CD4-positive, alpha-beta T cell treated with Interleukin-10 for 1 hour (primary cell): ENCODE measurements around the gene EIF2B5.
"Not testable (repeated sequence)": the region's sequence is repeated elsewhere in the genome, so short reads cannot be mapped to it uniquely, and the experiment has no call there.

Experiments
- DNase-seq: peaks from one replicate; pipeline ENCODE4 v3.0.0-alpha.2; 2020

Gene EIF2B5

DNA sequence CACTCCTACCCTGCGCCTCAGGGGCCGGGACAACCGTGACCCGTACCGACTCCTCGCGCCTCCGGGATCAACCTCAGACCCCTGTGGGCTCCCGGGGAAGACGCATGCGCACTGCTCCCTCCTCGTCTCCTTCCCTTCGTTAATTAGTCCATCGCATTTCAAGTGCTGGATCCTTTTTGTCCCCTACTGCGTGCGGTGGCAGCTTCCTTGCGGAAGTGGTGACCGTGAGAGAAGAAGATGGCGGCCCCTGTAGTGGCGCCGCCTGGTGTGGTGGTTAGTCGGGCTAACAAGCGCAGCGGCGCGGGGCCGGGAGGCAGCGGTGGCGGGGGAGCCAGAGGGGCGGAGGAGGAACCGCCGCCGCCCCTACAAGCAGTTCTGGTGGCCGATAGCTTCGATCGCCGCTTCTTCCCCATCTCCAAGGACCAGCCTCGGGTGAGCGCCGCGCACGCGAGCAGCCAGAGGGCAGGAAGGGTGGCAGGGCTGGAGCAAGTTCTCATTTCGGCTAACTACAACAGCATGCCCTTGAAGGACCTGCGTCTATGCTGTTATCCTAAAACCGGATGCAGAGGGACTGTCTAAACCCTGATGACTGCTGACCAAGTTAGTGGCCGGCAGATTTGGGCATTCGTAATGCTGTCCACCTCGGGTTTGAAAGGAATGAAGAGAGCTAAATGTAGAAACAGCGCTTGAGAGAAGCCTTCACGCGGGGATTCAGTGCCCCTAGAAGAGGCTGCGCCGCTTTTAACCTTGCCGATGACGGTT lies at the start of gene EIF2B5:
Gene EIF2B5 (plus strand): TSS at position 210 of the 762 bp plus-strand sequence. CDS start 28 bp downstream, at position 238.
- DNase-seq, result peak; percentile 90

DNA sequence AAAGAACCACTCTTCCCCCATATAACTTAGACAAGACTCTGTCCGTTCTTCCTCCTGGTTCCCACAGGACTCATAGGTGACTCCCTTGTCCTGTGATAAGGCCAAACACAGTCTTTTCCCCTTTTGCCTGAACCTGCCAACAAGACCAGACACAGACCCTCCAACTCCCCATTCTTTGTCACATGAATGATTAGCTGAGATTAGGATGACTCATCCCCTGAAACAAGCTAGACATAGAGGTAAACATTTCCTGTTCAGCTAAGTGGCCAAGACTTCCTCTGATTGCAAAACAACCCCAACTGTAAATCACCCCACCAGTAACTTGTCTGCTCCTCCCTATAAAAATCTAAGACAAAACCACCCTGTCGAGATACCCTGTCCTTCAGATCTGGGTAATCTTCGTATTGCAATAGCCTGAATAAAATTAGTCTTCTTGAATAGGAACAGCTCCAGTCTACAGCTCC lies 49.7 kb upstream of the EIF2B5 start:
- no peak for DNase-seq

DNA sequence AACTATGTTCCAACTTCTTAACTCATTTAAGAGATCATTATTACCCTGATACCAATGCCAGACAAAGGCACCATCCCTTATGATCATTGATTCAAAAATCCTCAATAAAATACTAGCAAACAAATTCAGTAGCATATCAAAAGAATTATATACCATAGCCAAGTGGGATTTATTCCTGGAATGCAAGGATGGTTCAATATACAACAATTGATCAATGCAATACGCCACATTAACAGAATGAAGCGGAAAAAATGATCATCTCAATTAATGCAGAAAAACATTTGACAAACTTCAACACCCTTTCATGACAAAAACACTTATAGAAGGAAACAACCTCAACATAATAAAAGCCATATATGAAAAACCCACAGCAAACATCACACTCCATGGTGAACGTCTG lies 43.0 kb upstream of the EIF2B5 start:
- DNase-seq, result no peak

DNA sequence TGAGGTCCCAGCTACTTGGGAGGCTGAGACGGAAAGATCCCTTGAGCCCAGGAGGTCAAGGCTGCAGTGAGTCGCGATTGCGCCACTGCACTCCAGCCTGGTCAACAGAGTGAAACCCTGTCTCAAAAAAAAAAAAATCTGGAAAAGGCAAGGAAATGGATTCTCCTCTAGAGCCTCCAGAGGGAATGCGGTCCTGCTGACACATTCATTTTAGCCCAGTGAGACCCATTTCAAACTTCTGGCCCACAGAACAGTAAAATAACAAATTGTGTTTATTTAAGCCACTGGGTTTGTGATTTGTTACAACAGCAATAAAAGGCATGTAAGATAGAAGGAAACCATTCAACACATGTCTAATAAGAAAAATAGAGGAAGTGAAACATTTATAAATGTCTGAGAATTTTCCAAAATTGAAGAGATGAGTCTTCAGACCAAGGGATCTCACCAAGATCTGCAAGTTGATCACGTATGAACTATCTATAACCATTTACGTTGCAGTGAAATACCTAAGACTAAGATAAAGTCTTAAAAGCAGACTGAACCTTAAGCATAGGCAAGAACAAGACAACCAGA lies 38.3 kb upstream of the EIF2B5 start, which contains the start of gene HTR3E:
Gene HTR3E (plus strand): TSS at position 254 of the 573 bp plus-strand sequence. CDS start 466 bp downstream, outside the sequence.
- no peak for DNase-seq

DNA sequence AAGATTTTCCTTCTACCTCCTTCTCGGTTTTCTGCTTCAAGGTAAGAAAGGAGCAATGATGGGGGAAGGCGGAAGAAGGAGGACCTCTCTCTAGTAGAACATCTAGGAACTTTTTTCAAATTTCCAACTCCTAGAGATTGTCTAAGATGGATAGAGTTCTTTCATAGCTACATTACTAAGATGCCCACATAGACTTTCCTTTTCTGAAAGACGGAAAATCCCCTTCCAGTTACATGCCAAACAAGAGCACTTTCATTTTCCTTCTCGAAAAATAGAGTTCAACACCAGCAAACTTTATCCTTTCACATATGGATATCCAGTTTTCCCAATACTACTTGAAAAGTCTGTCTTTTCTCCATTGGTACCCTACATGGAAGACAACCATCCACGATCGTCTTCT lies 37.6 kb upstream of the EIF2B5 start:
- no peak for DNase-seq

DNA sequence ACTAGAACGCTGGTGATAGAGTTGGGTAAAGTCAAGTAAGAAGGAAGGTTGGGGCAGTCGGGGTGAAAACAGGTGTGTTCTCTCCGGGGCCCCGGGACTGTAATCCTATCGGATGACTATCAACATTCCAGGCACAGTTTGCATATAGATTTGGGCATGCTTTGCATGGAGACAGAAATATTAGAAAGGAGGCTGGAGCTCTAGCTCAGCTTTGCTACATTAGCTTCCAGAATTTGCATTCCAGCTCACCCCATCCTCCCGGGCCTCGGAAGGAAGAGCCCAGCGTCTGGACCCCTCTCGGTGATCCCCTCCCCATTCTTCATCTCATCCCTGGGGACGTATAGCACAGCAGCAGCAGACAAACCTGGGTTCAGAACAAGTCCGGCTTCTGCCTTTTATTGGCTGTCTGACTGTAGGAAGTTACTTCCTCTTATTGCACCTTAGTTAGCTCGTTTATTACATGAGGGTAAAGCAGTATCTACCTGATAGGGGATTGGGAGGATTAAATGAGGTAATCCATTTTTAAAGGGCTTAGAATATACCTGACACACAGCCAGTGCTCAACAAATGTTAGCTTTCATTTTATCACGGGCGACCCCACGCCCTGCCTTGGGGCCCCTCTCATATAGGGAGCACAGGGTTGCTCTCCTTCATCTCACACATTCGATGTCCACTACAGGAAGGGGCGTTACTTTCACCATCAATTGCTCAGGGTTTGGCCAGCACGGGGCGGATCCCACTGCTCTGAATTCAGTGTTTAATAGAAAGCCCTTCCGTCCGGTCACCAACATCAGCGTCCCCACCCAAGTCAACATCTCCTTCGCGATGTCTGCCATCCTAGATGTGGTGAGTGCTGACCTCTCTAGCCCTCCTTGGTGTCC lies 35.1 kb upstream of the EIF2B5 start:
- DNase-seq, result no peak

DNA sequence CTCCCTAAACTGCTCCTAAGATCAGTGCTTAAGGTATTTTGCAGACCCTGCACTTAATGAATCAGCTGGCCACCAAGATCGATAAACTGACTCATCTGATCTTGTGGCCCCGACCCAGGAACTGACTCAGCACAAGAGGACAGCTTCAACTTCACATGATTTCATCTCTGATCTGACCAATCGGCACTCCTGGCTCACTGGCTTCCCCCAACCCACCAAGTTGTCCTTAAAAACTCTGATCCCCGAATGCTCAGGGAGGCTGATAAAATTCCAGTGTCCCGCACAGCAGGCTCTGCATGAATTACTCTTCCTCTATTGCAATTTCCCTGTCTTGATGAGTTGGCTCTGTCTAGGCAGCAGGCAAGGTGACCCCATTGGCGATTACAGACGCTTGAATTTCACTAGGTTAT lies 24.8 kb upstream of the EIF2B5 start:
- no peak for DNase-seq

DNA sequence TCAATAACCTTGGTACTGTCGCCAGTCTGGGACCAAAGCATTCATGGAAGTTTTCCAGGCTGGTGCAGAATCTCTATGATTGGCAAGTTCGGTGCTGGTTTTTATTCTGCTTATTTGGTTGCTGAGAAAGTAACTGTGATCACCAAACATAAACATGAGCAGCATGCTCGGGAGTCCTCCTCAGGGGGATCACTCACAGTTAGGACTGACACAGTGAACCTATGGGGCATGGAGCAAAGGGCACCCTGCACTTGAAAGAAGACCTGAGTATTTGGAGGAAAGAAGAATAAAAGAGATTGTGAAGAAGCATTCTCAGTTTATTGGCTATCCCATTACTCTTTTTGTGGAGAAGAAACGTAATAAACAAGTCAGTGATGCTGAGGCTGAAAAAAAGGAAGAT lies 19.1 kb upstream of the EIF2B5 start:
- DNase-seq, result no peak

DNA sequence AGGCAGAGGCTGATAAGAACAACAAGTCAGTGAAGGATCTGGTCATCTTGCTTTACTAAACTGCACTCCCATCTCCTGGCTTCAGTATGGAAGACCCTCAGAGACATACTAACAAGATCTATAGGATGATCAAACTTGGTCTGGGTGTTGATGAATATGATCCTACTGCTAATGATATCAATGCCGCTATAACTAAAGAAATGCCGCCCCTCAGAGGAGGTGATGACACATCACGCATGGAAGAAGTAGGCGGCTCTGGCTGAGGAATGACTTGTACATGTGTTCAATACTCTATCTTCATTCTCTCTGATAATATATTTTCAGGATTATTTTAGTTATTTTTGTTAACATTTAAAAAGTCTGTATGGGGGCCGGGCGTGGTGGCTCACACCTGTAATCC lies 17.5 kb upstream of the EIF2B5 start:
- no peak for DNase-seq

DNA sequence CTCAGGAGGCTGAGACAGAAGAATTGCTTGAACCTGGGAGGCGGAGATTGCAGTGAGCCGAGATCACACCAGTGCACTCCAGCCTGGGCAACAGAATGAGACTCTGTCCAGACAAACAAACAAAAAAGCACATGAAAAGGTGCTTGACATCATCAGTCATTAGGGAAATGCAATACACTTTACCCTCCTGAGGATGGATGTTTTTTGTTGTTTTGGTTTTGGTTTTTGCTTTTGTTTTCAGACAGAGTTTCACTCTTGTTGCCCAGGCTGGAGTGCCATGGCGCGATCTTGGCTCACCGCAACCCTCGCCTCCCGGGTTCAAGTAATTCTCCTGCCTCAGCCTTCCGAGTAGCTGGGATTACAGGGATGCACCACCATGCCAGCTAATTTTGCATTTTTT lies 14.1 kb upstream of the EIF2B5 start:
- DNase-seq, result not testable (repeated sequence)

DNA sequence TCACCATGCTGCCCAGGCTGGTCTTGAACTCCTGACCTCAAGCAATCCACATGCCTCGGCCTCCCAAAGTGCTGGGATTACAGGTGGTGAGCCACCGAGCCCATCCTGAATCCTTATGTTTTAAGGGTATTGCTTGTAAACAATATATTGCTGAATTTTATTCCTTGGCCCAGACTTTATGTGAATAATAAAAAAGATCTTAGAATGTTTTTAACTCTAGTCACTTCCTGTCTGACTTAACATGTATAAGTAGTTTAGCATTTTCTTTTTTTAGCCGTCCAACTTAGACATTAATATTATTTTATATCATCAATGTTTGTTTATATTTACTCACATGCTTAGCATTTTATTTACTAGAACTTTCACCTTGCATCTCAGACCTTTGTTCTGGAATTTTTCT lies 9.2 kb upstream of the EIF2B5 start:
- no peak for DNase-seq

DNA sequence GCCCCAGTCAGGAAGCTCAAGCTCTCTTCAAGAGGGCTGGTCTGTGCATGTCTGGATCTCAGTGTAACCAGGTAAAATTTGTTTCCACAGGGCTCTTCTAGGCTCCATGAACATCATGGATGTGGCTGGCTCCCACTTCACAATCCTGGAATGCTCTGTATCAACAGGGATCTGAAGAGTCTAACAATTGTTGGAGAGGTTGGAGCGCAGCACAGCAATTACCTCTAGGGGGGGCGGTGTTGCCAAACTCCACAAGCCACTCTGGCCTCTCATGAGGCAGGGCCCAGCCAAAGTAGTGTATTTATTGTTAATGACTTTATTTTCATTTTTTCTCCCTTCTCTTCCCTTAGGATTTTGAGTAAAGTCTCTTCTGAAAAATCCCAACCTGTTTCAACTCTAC lies 6.1 kb upstream of the EIF2B5 start:
- DNase-seq, result no peak

DNA sequence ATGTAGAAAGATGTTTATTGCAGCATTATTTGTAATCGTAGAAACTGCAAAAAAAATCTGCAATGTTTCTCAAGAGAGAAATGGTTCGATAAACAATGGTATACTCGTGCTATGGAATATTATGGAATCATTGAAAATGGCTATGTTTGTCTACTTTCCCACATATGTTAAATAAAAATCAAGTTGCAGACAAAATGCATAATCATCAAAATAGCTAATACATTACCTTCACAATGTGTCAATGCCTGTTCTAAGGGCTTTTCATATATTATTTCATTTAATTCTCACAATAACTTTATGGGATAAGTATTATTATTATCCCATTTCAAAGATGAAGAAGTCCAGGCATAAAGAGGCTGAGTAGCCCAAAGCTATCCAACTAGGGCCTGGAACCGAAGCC lies 2.2 kb upstream of the EIF2B5 start:
- no peak for DNase-seq

DNA sequence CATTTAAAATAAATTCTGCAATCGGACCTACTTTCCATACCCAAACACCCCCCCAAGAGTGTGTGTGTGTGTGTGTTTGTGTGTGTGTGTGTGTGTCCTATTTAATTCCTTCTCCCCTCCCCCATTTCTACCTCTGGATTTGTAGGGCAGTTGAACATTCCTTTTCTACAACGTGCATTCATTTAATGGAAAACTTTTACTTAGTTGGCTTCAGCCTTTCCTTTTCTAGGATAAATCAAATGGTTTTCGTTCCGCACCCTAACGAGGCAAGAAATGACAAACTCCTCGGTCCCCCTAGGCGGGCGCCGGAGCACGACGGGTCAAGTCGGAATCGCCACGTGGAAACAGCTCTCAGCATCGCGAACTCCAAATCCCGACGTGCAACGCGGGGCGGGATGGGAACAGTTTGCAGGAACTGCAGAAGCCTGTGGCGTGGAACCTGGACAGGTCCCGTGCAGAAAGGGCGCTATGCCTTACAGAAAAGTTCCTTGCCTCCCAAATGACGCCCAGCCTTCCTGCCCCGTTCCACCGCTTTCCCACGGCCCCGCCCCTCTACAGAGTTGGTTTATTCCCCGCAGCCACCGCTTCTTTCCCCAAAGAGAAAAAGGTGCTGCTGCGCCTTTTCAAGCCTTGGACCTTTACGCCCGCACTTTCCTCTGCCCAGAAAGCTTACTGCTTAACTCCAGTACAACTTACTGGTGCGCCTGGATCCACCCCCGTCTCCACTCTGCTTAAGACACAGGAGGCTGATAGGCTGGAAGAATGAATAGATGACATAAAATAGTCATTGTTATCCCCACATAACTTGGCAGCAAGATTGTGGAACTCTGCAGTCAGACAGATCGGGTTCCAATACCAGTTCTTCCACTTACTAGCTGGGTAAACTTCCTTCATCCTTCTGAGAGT lies 1.1 kb upstream of the EIF2B5 start:
- DNase-seq, result peak; percentile 42

DNA sequence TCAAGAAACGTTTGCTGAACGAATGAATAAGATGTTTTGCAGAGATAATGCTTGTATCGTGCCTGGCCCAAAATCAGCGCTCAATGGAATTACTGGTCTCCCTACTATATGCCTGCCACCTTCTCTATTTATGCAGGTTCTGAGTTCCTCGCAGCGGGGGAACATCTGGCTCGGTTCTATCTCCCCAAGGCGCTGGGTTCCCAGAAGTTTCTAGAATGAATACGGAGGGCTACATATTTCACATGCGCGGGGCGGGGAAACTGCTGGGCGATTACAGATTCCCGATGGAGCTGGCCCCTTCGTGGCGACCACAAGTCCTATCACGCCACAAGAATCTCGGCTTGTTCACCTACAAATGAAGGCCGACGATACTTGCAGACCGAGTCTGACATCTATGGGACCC lies 411 bp upstream of the EIF2B5 start:
- no peak for DNase-seq

DNA sequence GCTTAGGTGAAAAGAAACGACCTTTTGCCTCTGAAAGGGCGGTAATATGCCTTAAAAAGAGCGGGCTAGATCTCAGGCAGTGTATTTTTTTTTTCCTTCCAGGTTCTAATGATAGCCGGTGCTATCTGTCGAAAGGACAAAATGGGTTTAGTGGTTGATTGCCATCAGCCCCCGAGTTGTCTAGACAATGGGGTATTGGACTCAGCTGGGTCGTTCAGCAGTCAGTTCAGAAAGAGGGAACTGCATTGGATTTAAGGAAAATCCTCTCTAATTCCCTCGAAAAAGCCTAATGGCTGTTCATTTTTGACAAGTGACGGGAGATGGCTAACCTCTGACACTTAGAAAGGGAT lies 728 bp downstream of the EIF2B5 start:
- DNase-seq, result no peak

DNA sequence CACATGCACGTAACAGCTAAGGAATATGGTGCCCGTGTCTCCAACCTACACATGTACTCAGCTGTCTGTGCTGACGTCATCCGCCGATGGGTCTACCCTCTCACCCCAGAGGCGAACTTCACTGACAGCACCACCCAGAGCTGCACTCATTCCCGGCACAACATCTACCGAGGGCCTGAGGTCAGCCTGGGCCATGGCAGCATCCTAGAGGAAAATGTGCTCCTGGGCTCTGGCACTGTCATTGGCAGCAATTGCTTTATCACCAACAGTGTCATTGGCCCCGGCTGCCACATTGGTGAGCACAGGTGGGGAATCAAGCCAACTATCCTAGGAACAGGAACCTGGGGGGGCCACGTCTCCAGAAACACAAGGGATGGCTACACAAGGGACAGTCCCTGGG lies 5.3 kb downstream of the EIF2B5 start:
- DNase-seq, result no peak

DNA sequence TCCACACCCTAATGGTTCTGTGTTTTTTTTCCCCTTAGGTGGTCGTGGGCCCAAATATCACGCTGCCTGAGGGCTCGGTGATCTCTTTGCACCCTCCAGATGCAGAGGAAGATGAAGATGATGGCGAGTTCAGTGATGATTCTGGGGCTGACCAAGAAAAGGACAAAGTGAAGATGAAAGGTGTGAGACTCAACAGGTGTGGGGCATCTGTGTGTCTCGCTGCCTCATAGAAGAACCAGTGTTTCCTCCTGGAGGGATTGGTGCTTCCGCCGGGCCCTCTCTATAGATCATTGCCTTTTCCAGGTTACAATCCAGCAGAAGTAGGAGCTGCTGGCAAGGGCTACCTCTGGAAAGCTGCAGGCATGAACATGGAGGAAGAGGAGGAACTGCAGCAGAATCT lies 7.0 kb downstream of the EIF2B5 start:
- no peak for DNase-seq

DNA sequence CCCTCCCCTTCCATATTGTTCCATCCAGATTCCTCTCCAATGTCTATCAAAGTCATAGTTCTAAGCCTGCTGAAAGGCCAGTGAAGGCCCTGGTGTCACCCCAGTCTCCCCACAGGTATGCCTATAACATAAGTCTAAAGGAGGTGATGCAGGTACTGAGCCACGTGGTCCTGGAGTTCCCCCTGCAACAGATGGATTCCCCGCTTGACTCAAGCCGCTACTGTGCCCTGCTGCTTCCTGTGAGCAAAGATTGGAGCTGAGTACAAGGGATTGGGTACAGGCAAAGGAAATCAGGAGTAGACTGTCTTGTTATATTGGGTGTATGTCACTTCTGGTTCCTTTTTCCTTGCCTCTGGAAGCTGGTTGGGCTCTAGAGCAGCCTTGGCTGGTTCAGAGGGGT lies 8.2 kb downstream of the EIF2B5 start:
- DNase-seq, result no peak

DNA sequence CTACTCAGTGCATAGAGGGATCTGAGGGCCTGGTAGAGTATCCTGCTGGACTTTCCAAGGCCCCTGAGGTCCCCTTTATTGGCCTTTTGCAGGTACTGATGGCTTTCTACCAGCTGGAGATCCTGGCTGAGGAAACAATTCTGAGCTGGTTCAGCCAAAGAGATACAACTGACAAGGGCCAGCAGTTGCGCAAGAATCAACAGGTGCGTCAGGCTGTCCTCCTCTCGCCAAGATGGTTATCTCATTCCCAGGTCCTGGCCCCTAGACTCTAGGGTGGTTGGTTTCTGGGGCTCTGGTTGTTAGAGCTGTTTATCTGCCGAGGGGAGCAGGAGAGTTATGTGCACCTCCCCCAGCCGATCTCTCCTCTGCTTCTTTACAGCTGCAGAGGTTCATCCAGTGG lies 9.3 kb downstream of the EIF2B5 start:
- DNase-seq, result no peak

DNA sequence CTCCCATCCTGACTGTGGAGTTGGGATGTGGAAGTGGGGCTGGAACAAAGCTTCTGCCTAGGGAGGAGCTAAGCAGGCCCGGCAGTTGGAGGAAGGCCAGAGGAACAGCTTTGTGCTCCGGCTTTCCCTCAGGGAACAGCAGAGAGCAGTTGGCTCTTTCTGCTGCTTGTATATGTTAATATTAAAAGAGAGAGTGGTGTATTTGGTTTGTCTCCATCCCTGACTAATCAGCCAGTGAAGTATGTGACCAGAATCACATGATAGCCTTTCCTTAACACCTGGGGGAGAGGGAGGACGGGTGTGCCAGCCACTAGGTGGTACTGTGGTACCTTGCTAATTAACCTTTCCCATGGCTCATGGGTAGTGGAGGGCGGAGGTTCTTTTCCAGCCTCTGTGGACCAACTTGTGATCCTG lies 10.0 kb downstream of the EIF2B5 start:
- DNase-seq, result peak; percentile 53

DNA sequence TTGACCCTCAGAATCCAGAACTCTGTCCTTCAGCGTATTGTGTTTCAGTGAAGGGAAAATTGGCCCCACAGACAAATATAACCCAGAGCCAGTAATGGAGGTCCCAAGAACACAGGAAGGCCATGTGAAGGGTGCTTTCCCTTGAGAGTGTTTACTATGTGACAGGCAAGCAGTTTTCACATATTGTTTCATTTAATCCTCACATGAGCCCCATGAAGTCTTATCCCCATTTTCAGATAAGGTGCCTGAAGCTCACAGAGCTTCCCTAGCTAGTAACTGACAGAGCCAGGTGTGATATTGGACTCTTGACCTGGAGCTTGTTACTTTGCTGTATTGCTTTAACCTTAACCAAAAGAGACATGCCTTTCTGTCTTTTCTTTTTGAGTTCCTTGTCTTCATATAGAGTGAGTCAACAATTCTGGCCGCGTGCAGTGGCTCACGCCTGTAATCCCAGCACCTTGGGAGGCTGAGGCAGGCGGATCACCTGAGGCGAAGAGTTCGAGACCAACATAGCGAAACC lies 10.7 kb downstream of the EIF2B5 start:
- DNase-seq, result no peak
